ENCODE results near the gene PSRC1.

Gene PSRC1

GRCh38 chr1:109241344-109241743 is 41.6 kb downstream of the PSRC1 start:
- TF ChIP-seq CTCF (IDR thresholded peaks at IDR 0.05; ENCODE audit: borderline replicate concordance, insufficient read depth, low read depth, low read length), result no peak
- H3K4me3 ChIP-seq (ENCODE audit: low read depth, low read length), result no peak overlapping the region

GRCh38 chr1:109240158-109241152 is 42.5 kb downstream of the PSRC1 start:
- H3K4me3 ChIP-seq (ENCODE audit: low read depth, low read length), result no peak overlapping the region
- no peak for TF ChIP-seq CTCF (IDR thresholded peaks at IDR 0.05; ENCODE audit: borderline replicate concordance, insufficient read depth, low read depth, low read length)

- TF ChIP-seq CTCF (IDR thresholded peaks at IDR 0.05; ENCODE audit: borderline replicate concordance, insufficient read depth, low read depth, low read length), result peak; percentile 66
- H3K4me3 ChIP-seq (ENCODE audit: low read depth, low read length), result no peak overlapping the region
These were observed 43.4 kb downstream of the PSRC1 start for GRCh38 chr1:109239409-109240068.

- no peak for TF ChIP-seq CTCF (IDR thresholded peaks at IDR 0.05; ENCODE audit: borderline replicate concordance, insufficient read depth, low read depth, low read length)
- H3K4me3 ChIP-seq (ENCODE audit: low read depth, low read length), result no peak overlapping the region
These were observed 43.9 kb downstream of the PSRC1 start for GRCh38 chr1:109239047-109239408.

- TF ChIP-seq CTCF (IDR thresholded peaks at IDR 0.05; ENCODE audit: borderline replicate concordance, insufficient read depth, low read depth, low read length), result no peak
- no peak overlapping the region for H3K4me3 ChIP-seq (ENCODE audit: low read depth, low read length)
These were observed 44.6 kb downstream of the PSRC1 start for GRCh38 chr1:109238382-109238781.

- H3K4me3 ChIP-seq (ENCODE audit: low read depth, low read length), result no peak overlapping the region
- no peak for TF ChIP-seq CTCF (IDR thresholded peaks at IDR 0.05; ENCODE audit: borderline replicate concordance, insufficient read depth, low read depth, low read length)
These were observed 45.4 kb downstream of the PSRC1 start for GRCh38 chr1:109237512-109237911.
